HS-5 (cell line): ENCODE results near the gene IFT81.

Source experiments
- DNase-seq: peaks from one replicate; pipeline ENCODE4 v3.0.0-alpha.2; 2012; ENCODE audit warnings: low read depth

IFT81 gene

GRCh38 chr12:110159671-110160245 is 35.6 kb downstream of the IFT81 start:
- DNase-seq, result no peak

GRCh38 chr12:110165540-110166159 is 41.5 kb downstream of the IFT81 start:
- no peak for DNase-seq

DNA sequence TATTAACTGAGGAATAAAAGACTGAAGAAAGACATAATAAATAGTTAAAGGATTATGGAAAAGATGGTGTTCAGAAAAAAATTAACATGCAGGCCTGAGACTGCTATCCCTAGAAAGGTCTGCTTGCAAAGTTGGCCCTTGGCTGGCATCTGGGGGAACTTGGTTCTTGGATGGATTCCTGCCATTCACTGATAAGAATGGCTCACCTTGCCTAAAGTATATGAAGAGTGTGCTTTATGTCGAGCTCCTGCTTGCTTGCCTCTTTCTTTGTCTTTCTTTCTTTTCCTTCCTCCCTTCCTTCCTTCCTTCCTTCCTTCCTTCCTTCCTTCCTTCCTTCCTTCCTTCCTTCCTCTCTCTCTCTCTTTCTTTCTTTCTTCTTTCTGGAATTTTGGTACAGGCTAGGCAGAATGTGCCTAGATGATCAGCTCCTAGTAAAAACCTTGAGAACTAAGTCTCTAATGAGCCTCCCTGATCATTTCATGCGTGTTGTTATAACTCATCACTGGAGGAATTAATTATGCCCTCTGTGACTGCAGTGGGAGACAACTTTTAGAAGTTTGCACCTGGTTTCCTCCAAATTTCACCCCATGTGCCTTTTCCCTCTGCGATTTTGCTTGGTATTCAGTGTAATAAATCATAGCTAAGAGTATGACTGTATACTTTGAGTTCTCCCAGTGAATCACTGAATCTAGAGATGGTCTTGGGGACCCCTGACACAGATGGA is 44.7 kb downstream of the IFT81 start:
- DNase-seq, result no peak

GRCh38 chr12:110170535-110171185 is 46.5 kb downstream of the IFT81 start:
- no peak for DNase-seq

- no peak for DNase-seq
Observed at GRCh38 chr12:110171186-110171538, 47.0 kb downstream of the IFT81 start.

- DNase-seq, result no peak
Observed at GRCh38 chr12:110171636-110172035, 47.5 kb downstream of the IFT81 start.

DNA sequence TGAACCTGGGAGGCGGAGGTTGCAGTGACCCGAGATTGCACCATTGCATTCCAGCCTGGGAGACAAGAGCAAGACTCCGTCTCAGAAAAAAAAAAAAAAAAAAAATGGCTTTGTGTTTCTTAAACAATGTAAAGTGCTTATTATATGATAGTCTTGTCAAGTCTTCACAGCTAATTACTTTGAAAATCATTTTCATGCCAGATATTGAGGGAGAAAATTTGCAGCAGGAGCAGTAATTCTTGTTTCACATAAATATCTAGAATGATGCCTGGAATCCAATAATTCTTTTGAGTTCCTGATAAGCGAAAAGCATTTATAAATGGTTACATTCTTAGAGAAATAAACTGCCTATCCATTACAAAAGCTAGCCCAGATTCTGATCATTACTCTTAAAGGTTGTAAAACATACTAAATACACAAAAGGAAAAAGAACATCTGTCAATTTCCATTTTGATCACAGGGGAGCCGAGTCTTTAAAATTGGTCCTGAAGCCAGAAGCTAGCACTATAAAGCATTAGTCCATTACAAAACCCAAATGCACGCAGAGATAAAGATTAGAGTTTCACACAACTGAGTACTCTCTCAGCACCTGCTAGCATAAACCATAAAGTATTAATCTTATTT is 50.3 kb downstream of the IFT81 start:
- DNase-seq, result no peak

DNA sequence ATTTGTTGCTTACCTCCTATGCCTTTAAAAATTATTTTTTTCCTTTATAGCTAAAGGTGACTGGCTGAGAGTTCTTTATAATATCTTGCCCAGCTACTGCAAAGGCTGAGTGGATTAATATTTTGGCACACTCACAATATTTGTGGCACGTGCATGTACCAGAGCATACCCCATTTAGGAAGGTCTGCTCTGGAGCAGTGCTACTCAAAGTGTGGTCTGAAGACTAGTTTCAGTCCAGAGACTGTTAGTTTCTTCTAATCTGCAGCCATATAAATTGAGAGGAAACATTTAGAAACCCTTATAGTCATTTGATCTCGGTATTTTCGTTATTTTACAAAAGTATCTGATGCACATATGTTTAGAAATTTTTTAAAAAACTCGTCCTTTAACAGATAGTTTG is 51.0 kb downstream of the IFT81 start:
- no peak for DNase-seq

- no peak for DNase-seq
Observed at GRCh38 chr12:110176745-110177144, 52.6 kb downstream of the IFT81 start.

GRCh38 chr12:110179291-110179690 is 55.1 kb downstream of the IFT81 start:
- peak; percentile 16 for DNase-seq

DNA sequence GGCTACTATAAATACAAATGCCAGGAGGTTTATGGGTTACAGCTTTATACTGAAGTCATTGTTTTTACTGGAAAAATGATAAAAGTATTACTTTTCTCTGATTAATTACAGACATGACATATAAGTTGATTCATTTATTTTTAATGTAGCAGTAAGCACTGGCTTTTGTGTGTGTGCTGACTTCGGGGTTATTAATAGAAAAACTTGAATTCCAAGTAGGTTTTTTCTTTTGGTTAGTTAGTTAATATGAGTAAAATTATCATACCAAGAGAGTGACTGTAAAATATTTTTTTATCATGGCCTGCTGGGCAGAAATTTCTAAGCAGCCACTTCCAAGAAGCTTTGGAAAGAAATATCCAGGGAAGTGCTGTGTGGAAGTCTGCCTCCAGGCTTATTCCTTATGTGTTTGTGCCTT is 56.4 kb downstream of the IFT81 start:
- no peak for DNase-seq

DNA sequence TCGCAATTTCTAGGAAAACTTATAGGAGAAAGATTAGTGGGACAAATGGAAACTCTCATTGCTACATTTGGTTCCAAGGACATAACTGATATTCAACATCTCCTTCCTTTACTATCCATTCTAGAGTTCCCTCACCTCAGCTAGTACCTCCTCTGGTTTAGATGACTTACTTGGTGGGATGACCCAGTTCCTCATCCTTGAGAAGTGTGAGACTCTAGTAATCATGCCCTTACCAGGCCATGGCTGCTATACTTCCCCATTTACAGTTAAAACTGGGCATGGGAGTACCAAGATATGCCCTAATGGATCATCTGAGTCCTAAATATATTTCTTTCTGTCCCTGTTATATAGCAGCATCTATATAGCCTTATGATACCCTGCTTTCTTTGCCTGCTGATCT is 58.1 kb downstream of the IFT81 start:
- DNase-seq, result no peak

GRCh38 chr12:110183386-110183785 is 59.2 kb downstream of the IFT81 start:
- no peak for DNase-seq

- DNase-seq, result no peak
Observed at GRCh38 chr12:110185626-110186025, 61.5 kb downstream of the IFT81 start.

DNA sequence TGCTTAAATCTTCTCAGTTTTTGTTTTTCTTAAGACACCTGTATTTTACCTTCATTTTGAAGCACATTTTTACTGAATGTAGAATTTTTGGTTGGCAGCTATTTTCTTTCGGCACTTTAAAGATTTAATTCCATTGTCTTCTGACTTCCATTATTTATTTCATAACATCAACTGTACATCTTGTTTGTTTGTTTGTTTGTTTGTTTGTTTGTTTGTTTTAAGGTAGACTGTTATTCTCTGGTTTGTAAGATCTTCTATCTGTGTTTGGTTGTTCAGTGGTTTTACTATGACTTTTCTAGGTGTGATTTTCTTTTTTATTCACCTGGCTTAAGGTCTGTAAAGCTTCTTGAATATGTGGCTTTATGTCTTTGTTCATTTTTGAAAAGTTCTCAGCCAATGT is 61.9 kb downstream of the IFT81 start:
- DNase-seq, result no peak

DNA sequence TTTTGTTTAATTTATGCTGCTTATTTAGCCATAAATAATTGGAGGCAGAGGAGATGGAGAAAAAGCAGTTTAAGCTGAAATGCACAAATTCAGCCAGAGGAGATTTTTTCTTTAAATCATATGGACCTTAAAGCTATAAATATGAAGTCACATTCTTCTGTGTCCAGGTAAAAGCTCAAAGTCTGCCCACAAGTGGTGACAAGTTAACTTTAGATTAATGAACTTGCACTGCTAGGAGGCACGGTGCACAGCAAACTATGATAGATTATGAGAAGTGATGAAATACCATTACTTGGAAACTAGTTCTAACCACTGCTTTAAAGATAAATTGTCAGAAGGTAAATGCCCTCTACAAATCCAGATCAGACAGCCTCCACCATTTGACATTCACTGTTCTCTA is 69.0 kb downstream of the IFT81 start:
- no peak for DNase-seq

- DNase-seq, result no peak
Observed at GRCh38 chr12:110197003-110197402, 72.8 kb downstream of the IFT81 start.

DNA sequence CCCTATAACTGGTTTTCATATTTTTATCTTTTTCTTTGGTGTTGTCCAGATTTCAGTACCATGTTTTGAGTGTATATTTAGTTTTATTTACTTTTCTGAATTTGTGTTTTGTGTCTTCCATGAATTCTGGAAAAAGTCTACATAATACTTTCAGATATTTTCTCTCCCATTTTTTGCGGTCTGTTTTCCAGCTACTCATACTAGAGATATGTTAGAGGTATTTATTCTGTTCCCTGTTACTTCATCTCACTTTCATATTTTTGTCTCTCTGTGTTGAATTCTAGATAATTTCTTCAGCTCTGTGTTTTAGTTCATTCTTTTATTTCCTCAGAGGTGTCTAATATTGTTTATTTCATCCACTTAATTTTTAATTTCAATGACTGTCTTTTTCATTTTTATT is 74.2 kb downstream of the IFT81 start:
- DNase-seq, result no peak

DNA sequence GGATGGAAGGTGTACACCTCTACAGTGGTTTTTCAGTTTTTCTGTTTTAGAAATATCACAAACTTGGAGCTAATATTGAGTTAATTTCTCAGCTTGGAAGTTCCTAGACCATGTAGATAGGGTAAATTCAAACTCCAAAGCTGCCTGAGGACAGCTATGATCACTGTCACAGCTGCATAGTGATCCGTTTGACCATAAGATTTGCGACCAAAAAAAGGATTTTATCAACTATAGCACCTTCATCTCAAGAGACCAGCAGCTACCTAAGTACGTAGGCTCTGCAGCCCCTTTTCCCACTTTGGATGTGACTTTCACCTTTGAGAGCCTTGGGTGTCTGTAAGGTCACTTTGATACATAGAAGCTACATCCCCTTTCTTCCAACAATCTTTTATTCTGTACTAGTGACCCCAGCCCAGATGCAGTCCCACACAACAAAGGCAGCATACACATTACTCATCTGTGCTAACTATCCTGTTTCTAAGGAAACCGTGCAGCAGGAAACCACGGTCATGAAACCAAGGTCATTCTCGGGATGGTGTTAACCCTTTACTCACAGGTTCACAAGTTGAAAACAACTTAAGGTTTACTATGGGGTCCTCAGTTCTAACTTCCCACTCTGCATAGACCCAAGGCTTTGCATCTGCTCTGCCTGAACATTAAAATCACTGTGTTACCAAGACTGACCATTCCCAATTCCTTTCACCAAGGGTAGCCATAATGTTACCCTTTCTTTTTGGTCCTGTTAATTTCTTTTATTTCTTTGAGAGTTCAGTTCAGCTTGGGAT is 75.4 kb downstream of the IFT81 start:
- DNase-seq, result no peak

DNA sequence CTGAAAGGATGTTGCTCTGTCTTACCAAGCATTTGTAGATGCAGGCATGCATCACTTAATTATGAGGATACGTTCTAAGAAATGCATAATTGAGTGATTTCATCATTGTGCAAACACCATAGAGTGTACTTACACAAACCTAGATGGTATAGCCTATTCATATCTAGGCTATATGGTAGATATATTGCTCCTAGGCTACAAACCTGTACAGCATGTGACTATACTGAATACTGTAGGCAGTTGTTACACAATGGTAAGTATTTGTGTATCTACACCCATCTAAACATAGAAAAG is 75.9 kb downstream of the IFT81 start:
- DNase-seq, result no peak

GRCh38 chr12:110201995-110202394 is 77.8 kb downstream of the IFT81 start:
- no peak for DNase-seq

DNA sequence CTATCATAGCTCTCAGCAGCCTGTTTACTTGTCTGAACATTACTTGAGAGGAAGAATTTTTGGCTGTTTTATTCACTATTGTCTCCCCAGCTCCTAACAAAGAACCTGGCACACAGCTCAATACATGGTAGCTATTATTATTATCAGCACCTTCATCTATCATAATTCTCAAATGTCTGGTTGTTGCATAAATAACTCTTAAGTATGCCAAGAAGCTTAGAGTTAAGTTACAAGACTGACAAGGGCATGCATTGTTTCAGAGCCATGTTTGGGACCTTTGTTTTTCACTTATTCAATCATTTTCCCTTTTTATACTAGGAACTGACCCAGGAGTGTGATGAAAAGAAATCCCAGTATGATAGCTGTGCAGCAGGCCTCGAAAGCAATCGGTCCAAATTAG is 79.4 kb downstream of the IFT81 start:
- no peak for DNase-seq
